K562 (cell line): Measurements from ENCODE around the gene FTO.

Experiments
- ETV6 ChIP-seq, 3 experiments: fragments of 150-350 bp in 1 of 3; sonication (generic) in 1 of 3; formaldehyde crosslinking in 1 of 3; IDR thresholded peaks; 2 replicates each; pipeline versions ENCODE4 v1.6.1 to v1.8.0; 2014 to 2022; ENCODE audit warnings: borderline replicate concordance in 2 of 3, low read depth in 2 of 3, antibody characterized with exemption in 1 of 3, low read length in 1 of 3, mild to moderate bottlenecking in 1 of 3, missing genetic modification reagents in 1 of 3
- FOXP1 ChIP-seq: sonication (generic); formaldehyde crosslinking; IDR thresholded peaks from 2 replicates; pipeline ENCODE4 v1.8.0; 2022; ENCODE audit warnings: mild to moderate bottlenecking, missing genetic modification reagents
- RBFOX2 ChIP-seq: fragments of 200-400 bp; formaldehyde crosslinking; IDR thresholded peaks from 2 replicates; pipeline ENCODE4 v1.6.1; 2017; ENCODE audit warnings: low read depth, mild to moderate bottlenecking, low read length, moderate library complexity
- REST ChIP-seq, 2 experiments: fragments of 450-650 bp; formaldehyde crosslinking in 1 of 2; IDR thresholded peaks; 2 replicates each; pipeline versions ENCODE4 v1.4.0 to v1.6.1; 2014 to 2020; ENCODE audit warnings: mild to moderate bottlenecking in 2 of 2, borderline replicate concordance in 1 of 2, low read depth in 1 of 2
- ZBTB7A ChIP-seq: IDR thresholded peaks from 2 replicates; pipeline ENCODE4 v1.6.1; 2011; ENCODE audit warnings: low read depth, mild to moderate bottlenecking, low read length, moderate library complexity, borderline replicate concordance; ENCODE audit not compliant: control insufficient read depth

GRCh38 chr16:54140057-54140787 lies 436.3 kb downstream of the FTO start:
- TF ChIP-seq ZBTB7A (no peak), ETV6 (IDR thresholded peaks at IDR 0.05; ENCODE audit: borderline replicate concordance in 1 of 2, low read depth in 2 of 2, low read length in 1 of 2) (no peak), ETV6 (CRISPR knock-in tag; IDR thresholded peaks at IDR 0.05; ENCODE audit: borderline replicate concordance) (no peak), RBFOX2 (no peak), REST (IDR thresholded peaks at IDR 0.05; ENCODE audit: borderline replicate concordance) (no peak), REST (CRISPR knock-in tag; IDR thresholded peaks at IDR 0.05; ENCODE audit: low read depth) (no peak), FOXP1 (CRISPR knock-in tag) (no peak)
